OCI-LY7 (cell line): ENCODE data around the gene B4GALNT2. TPM values are rescaled to one million over a fixed set of nuclear protein-coding genes. Genes with fewer than 3 reads are reported as not detected.

Source experiments
- BruUV-seq: library from RNA; stranded (reverse); fragments of 400-500 nt; replicated peaks from 2 replicates; lab custom pipeline; 2021; lab: Mats Ljungman, UMichigan
- CTCF ChIA-PET: fragments of 300-600 bp; sonication (Branson Sonifier 250); formaldehyde crosslinking; loops from one replicate; lab custom pipeline; 2022; ENCODE audit warnings: antibody characterized with exemption; ENCODE audit not compliant: unreplicated experiment; lab: Charles Lee
- POLR2A ChIA-PET: fragments of 300-600 bp; sonication (Branson Sonifier 250); formaldehyde crosslinking; loops from one replicate; lab custom pipeline; 2022; ENCODE audit warnings: antibody characterized with exemption; lab: Charles Lee
- DNase-seq: peaks from one replicate; pipeline ENCODE4 v3.0.0-alpha.2; 2015; ENCODE audit warnings: low spot score
- H2AFZ ChIP-seq: fragments of 200-600 bp; sonication (generic), shearing (Covaris generic); 2 replicates; pipeline ENCODE4 v1.6.1; 2014; ENCODE audit warnings: mild to moderate bottlenecking, antibody characterized with exemption, low read length, moderate library complexity
- H3K27ac ChIP-seq: fragments of 200-600 bp; sonication (generic); 2 replicates; pipeline ENCODE4 v1.5.1; 2014; ENCODE audit warnings: mixed run types, low read depth, mild to moderate bottlenecking, moderate library complexity, low read length, inconsistent platforms; ENCODE audit not compliant: poor library complexity, severe bottlenecking
- H3K36me3 ChIP-seq: fragments of 200-600 bp; sonication (generic); 2 replicates; pipeline ENCODE4 v1.6.1; 2014; ENCODE audit warnings: mild to moderate bottlenecking, antibody characterized with exemption, low read length, moderate library complexity, mixed read lengths; ENCODE audit not compliant: insufficient read depth
- H3K4me1 ChIP-seq: fragments of 200-600 bp; sonication (generic); 2 replicates; pipeline ENCODE4 v1.5.1; 2014; ENCODE audit warnings: mild to moderate bottlenecking, low read length; ENCODE audit not compliant: insufficient read depth, poor library complexity, severe bottlenecking
- H3K4me2 ChIP-seq: fragments of 200-600 bp; sonication (generic); 2 replicates; pipeline ENCODE4 v1.6.1; 2014; ENCODE audit warnings: mild to moderate bottlenecking, low read length
- H3K4me3 ChIP-seq: fragments of 200-600 bp; sonication (generic); 2 replicates; pipeline ENCODE4 v1.5.1; 2014; ENCODE audit warnings: mild to moderate bottlenecking, low read depth, low read length; ENCODE audit not compliant: poor library complexity, severe bottlenecking
- H3K79me2 ChIP-seq: fragments of 200-600 bp; sonication (generic); 2 replicates; pipeline ENCODE4 v1.6.1; 2016; ENCODE audit warnings: low read depth, mild to moderate bottlenecking, low read length, moderate library complexity, mixed read lengths; ENCODE audit not compliant: insufficient read depth
- H3K9me2 ChIP-seq: fragments of 200-600 bp; sonication (generic); 2 replicates; pipeline ENCODE4 v1.6.1; 2016; ENCODE audit warnings: mild to moderate bottlenecking, low read length, mixed read lengths; ENCODE audit not compliant: insufficient read depth
- H3K9me3 ChIP-seq: fragments of 200-600 bp; sonication (generic); 2 replicates; pipeline ENCODE4 v1.6.1; 2014; ENCODE audit warnings: mild to moderate bottlenecking, mixed run types, low read length, mixed read lengths
- H4K20me1 ChIP-seq: fragments of 200-600 bp; sonication (generic); 2 replicates; pipeline ENCODE4 v1.6.1; 2014; ENCODE audit warnings: mild to moderate bottlenecking, antibody characterized with exemption, low read length, moderate library complexity, mixed read lengths; ENCODE audit not compliant: insufficient read depth
- CTCF ChIP-seq: fragments of 200-600 bp; sonication (generic); conservative IDR thresholded peaks from 2 replicates; pipeline ENCODE4 v1.5.1; 2014; ENCODE audit warnings: mild to moderate bottlenecking, antibody characterized with exemption, low read length, moderate library complexity, mixed read lengths
- EZH2phosphoT487 ChIP-seq: fragments of 200-600 bp; sonication (generic); IDR thresholded peaks from 2 replicates; pipeline ENCODE4 v1.6.1; 2018; ENCODE audit warnings: low read depth, borderline replicate concordance, mild to moderate bottlenecking, mixed run types, antibody characterized with exemption, low read length, moderate library complexity, mixed read lengths
- intact Hi-C: fragments of 100-400 bp; cut with micrococcal nuclease; formaldehyde crosslinking; loops from one replicate; pipeline ENCODE4 v1.10.0; 2022; ENCODE audit not compliant: unreplicated experiment
- total RNA-seq, 2 experiments: library from RNA; depleted of rRNA in 1 of 2; stranded (reverse); fragments of >200 nt in 1 of 2; shearing (Covaris generic) in 1 of 2; gene quantifications; 2 replicates each; pipeline ENCODE4 v1.2.3, GENCODE V29; 2014 to 2022

B4GALNT2 gene
- total RNA-seq, 2 experiments from 2014 or later, result not detected

- Histone ChIP-seq H3K79me2 (no peaks in the 10 kb centered on the region), H4K20me1 (no peaks in the 10 kb centered on the region), H3K4me1 (peaks cover 15% of the 10 kb centered on the region), H3K36me3 (no peaks in the 10 kb centered on the region), H3K4me3 (no peak overlapping the region), H2AFZ (no peak overlapping the region), H3K9me2 (no peaks in the 10 kb centered on the region), H3K27ac (no peak overlapping the region), H3K4me2 (no peak overlapping the region), H3K9me3 (peaks cover 28% of the 10 kb centered on the region; the same call in 1 of the 2 replicates)
- POLR2A ChIA-PET, result no interaction called here
- no peak for DNase-seq
- BruUV-seq, result no TSS peak
- intact Hi-C loops, result no loop called here
- TF ChIP-seq CTCF (no peak), EZH2phosphoT487 (no peak)
- CTCF ChIA-PET, result no interaction called here
Measured at GRCh38 chr17:49187301-49187700, 54.7 kb downstream of the B4GALNT2 start.

GRCh38 chr17:49190932-49191331 is 58.4 kb downstream of the B4GALNT2 start:
- H3K4me3 ChIP-seq, result peak overlapping the region; percentile 26
- H4K20me1 ChIP-seq, result no peaks in the 10 kb centered on the region
- H3K4me2 ChIP-seq, result peak overlapping the region; percentile 86
- ChIA-PET CTCF (interaction anchor here (0.5 kb wide), 1 partner anchor 309 kb away, joined by 3 read pairs; no protein-coding TSS in a partner anchor), POLR2A (interaction anchor here (1.0 to 4.7 kb wide), 2 partner anchors 22 to 197 kb away, joined by 3 to 45 read pairs; partner anchors contain the start of genes ABI3 and GNGT2)
- H3K9me3 ChIP-seq, result peaks cover 6% of the 10 kb centered on the region; the same call in 1 of the 2 replicates
- TF ChIP-seq EZH2phosphoT487 (no peak), CTCF (no peak)
- no peaks in the 10 kb centered on the region for H3K36me3 ChIP-seq
- no TSS peak for BruUV-seq
- H3K79me2 ChIP-seq, result no peaks in the 10 kb centered on the region
- peak overlapping the region; percentile 21; the same call in 1 of the 2 replicates for H2AFZ ChIP-seq
- H3K9me2 ChIP-seq, result no peaks in the 10 kb centered on the region
- DNase-seq, result peak; percentile 28
- intact Hi-C loops, result no loop called here
- H3K27ac ChIP-seq, result peak overlapping the region; percentile 96
- peaks cover 33% of the 10 kb centered on the region for H3K4me1 ChIP-seq

GRCh38 chr17:49191409-49191916 is 58.9 kb downstream of the B4GALNT2 start:
- POLR2A ChIA-PET, result interaction anchor here (1.0 to 4.7 kb wide), 2 partner anchors 22 to 125 kb away, joined by 3 to 45 read pairs; partner anchors contain the start of genes ABI3 and GNGT2
- TF ChIP-seq EZH2phosphoT487, result no peak
- no peak for TF ChIP-seq CTCF
- intact Hi-C loops, result no loop called here

More at GRCh38 chr17:49191409-49191916, 58.9 kb downstream of the B4GALNT2 start:
- H3K9me3 ChIP-seq, result 0 out of 2 replicates have a peak, but pooled peaks cover 6% of the 10 kb centered on the region
- peak overlapping the region; percentile 96 for H3K27ac ChIP-seq
- DNase-seq, result no peak
- peak overlapping the region; percentile 81 for H2AFZ ChIP-seq
- TSS peak; percentile 91 for BruUV-seq
- no peaks in the 10 kb centered on the region for H3K9me2 ChIP-seq
- H3K36me3 ChIP-seq, result no peaks in the 10 kb centered on the region
- H3K4me1 ChIP-seq, result peaks cover 33% of the 10 kb centered on the region
- H3K79me2 ChIP-seq, result no peaks in the 10 kb centered on the region
- no peaks in the 10 kb centered on the region for H4K20me1 ChIP-seq
- peak overlapping the region; percentile 86 for H3K4me2 ChIP-seq
- H3K4me3 ChIP-seq, result peak overlapping the region; percentile 78
- CTCF ChIA-PET, result interaction anchor here (0.5 kb wide), 1 partner anchor 38 kb away, joined by 4 read pairs; no protein-coding TSS in a partner anchor
